ENCODE measurements around the gene SLC35A3.

- no peak for TF ChIP-seq CTCF (IDR thresholded peaks at IDR 0.05)
- TF ChIP-seq ZFX (IDR thresholded peaks at IDR 0.05; ENCODE audit: borderline replicate concordance), result no peak
Measured at GRCh38 chr1:99992044-99992722, 22.4 kb downstream of the SLC35A3 start.
